B cell (primary cell): ENCODE results near the gene PLPPR3.
"Not testable (repeated sequence)": the region's sequence is repeated elsewhere in the genome, so short reads cannot be mapped to it uniquely, and the experiment has no call there.

Experiments
- EZH2 ChIP-seq: IDR thresholded peaks from 2 replicates; pipeline ENCODE4 v1.6.1; 2012; ENCODE audit warnings: borderline replicate concordance, low read depth, mild to moderate bottlenecking, moderate library complexity, low read length; ENCODE audit not compliant: insufficient read depth, poor library complexity, severe bottlenecking
- TF ChIP-seq, protein P1 (sequence below): fragments of 200-600 bp; IDR thresholded peaks from one replicate; pipeline ENCODE4 v1.8.0; 2022; ENCODE audit warnings: antibody characterized with exemption, mild to moderate bottlenecking

DNA sequence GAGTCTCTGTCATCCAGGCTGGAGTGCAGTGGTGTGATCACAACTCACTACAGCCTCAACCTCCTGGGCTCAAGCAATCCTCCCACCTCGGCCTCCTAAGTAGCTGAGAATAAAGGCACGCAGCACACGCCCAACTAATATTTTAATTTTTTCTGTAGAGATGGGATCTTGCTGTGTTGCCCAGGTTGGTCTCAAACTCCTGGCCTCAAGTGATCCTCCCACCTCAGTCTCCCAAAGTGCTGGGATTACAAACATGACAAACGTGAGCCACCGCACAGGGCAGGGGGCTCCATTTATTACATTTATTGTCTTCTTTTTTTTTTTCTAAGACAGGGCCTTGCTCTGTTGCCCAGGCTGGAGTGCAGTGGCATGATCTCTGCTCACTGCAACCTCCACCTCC lies 1.5 kb downstream of the PLPPR3 start:
- TF ChIP-seq, protein P1, sequence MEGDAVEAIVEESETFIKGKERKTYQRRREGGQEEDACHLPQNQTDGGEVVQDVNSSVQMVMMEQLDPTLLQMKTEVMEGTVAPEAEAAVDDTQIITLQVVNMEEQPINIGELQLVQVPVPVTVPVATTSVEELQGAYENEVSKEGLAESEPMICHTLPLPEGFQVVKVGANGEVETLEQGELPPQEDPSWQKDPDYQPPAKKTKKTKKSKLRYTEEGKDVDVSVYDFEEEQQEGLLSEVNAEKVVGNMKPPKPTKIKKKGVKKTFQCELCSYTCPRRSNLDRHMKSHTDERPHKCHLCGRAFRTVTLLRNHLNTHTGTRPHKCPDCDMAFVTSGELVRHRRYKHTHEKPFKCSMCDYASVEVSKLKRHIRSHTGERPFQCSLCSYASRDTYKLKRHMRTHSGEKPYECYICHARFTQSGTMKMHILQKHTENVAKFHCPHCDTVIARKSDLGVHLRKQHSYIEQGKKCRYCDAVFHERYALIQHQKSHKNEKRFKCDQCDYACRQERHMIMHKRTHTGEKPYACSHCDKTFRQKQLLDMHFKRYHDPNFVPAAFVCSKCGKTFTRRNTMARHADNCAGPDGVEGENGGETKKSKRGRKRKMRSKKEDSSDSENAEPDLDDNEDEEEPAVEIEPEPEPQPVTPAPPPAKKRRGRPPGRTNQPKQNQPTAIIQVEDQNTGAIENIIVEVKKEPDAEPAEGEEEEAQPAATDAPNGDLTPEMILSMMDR = not testable (repeated sequence)
- TF ChIP-seq EZH2 = not testable (repeated sequence)
